Prostate gland (tissue), 2 donors: ENCODE data around the gene ITGBL1. TPM values are rescaled to one million over a fixed set of nuclear protein-coding genes. Genes with fewer than 3 reads are reported as not detected.

Experiments
- DNase-seq: peaks from one replicate; pipeline ENCODE4 v3.0.0-alpha.2; 2019; ENCODE audit warnings: low spot score
- H3K27ac ChIP-seq, 2 donors: fragments of 200-600 bp; sonication (generic); 2 replicates each; pipeline ENCODE4 v1.5.1; 2017 to 2019
- H3K27me3 ChIP-seq: fragments of 200-600 bp; sonication (generic); replicated peaks from 2 replicates; pipeline ENCODE4 v1.5.1; 2019; ENCODE audit not compliant: insufficient read depth
- H3K36me3 ChIP-seq, 2 donors: fragments of 200-600 bp; sonication (generic); 1 replicate in 1 of 2; 2 replicates in 1 of 2; pipeline versions ENCODE4 v1.5.1 to v1.8.1; 2017 to 2019
- H3K4me1 ChIP-seq: fragments of 200-600 bp; sonication (generic); replicated peaks from 2 replicates; pipeline ENCODE4 v1.5.1; 2019
- H3K4me3 ChIP-seq, 2 donors: fragments of 200-600 bp; sonication (generic); 2 replicates each; pipeline ENCODE4 v1.5.1; 2017 to 2019
- H3K9me3 ChIP-seq: fragments of 200-600 bp; sonication (generic); 2 replicates; pipeline ENCODE4 v1.5.1; 2017
- CTCF ChIP-seq, 4 experiments: fragments of 200-600 bp in 2 of 4; fragments of 450-650 bp in 2 of 4; sonication (generic) in 2 of 4; IDR thresholded peaks; 1 replicate in 3 of 4; 2 replicates in 1 of 4; pipeline ENCODE4 v1.5.1; 2016 to 2019; ENCODE audit warnings: antibody characterized with exemption in 4 of 4, mild to moderate bottlenecking in 2 of 4, moderate library complexity in 2 of 4
- POLR2A ChIP-seq: fragments of 450-650 bp; IDR thresholded peaks from one replicate; pipeline ENCODE4 v1.6.1; 2016; ENCODE audit warnings: antibody characterized with exemption, mild to moderate bottlenecking
- POLR2AphosphoS5 ChIP-seq: sonication (generic); formaldehyde crosslinking; IDR thresholded peaks from one replicate; pipeline ENCODE4 v1.6.1; 2017; ENCODE audit warnings: antibody characterized with exemption
- WGBS: methylation state at CpG from one replicate; pipeline ENCODE4 v1.1.5; 2018; 5-methylcytosine and 5-hydroxymethylcytosine counted together
- intact Hi-C: fragments of 100-400 bp; cut with DNase I; formaldehyde crosslinking; loops from one replicate; pipeline ENCODE4 v1.14.2; 2022
- total RNA-seq, 2 donors: library from RNA; depleted of rRNA; stranded (reverse); fragments of >200 nt; gene quantifications; one replicate each; pipeline ENCODE4 v1.1.0, GENCODE V29; 2016

Gene ITGBL1
- total RNA-seq, 2 donors from 2014 or later, result 0.09 to 9.0 TPM

GRCh38 chr13:101747039-101747438 is 294.6 kb downstream of the ITGBL1 start:
- intact Hi-C loops, result no loop called here
- no peak overlapping the region for H3K4me3 ChIP-seq
- no peak overlapping the region for H3K27ac ChIP-seq
- DNase-seq, result no peak
- 77% methylated on average over 1 of the region's 1 CpG for WGBS
- no peaks in the 10 kb centered on the region for H3K36me3 ChIP-seq
- no peak for TF ChIP-seq CTCF (IDR thresholded peaks at IDR 0.05)
- H3K9me3 ChIP-seq, result no peaks in the 10 kb centered on the region
- H3K4me1 ChIP-seq, result no peaks in the 10 kb centered on the region
- no peaks in the 10 kb centered on the region for H3K27me3 ChIP-seq

- Histone ChIP-seq H3K4me1 (no peaks in the 10 kb centered on the region), H3K9me3 (no peaks in the 10 kb centered on the region), H3K36me3 (no peaks in the 10 kb centered on the region), H3K27ac (no peak overlapping the region), H3K4me3 (no peak overlapping the region), H3K27me3 (no peaks in the 10 kb centered on the region)
- DNase-seq, result no peak
- intact Hi-C loops, result no loop called here
- no peak for TF ChIP-seq POLR2A
- no peak for TF ChIP-seq CTCF (IDR thresholded peaks at IDR 0.05)
- no peak for TF ChIP-seq POLR2AphosphoS5
- WGBS, result 70% methylated on average over 1 of the region's 1 CpG
Observed at GRCh38 chr13:101749584-101749983, 297.1 kb downstream of the ITGBL1 start.

GRCh38 chr13:101751488-101751887 is 299.0 kb downstream of the ITGBL1 start:
- Histone ChIP-seq H3K27ac (no peak overlapping the region), H3K9me3 (no peaks in the 10 kb centered on the region), H3K27me3 (no peaks in the 10 kb centered on the region), H3K36me3 (no peaks in the 10 kb centered on the region), H3K4me3 (no peak overlapping the region), H3K4me1 (no peaks in the 10 kb centered on the region)
- TF ChIP-seq POLR2A (no peak), CTCF (IDR thresholded peaks at IDR 0.05) (no peak), POLR2AphosphoS5 (no peak)
- no peak for DNase-seq
- intact Hi-C loops, result no loop called here
- WGBS, result 9% methylated on average over 3 of the region's 3 CpGs

GRCh38 chr13:101752432-101752831 is 300.0 kb downstream of the ITGBL1 start:
- no peak for DNase-seq
- H3K27ac ChIP-seq, result no peak overlapping the region
- intact Hi-C loops, result no loop called here
- TF ChIP-seq POLR2AphosphoS5, result no peak
- no peak for TF ChIP-seq CTCF (IDR thresholded peaks at IDR 0.05)
- no peak for TF ChIP-seq POLR2A
- H3K9me3 ChIP-seq, result no peaks in the 10 kb centered on the region
- H3K4me3 ChIP-seq, result no peak overlapping the region
- WGBS, result 94% methylated on average over 3 of the region's 3 CpGs
- no peaks in the 10 kb centered on the region for H3K36me3 ChIP-seq
- H3K4me1 ChIP-seq, result no peaks in the 10 kb centered on the region
- H3K27me3 ChIP-seq, result no peaks in the 10 kb centered on the region

GRCh38 chr13:101755228-101755887 is 302.9 kb downstream of the ITGBL1 start:
- TF ChIP-seq CTCF (IDR thresholded peaks at IDR 0.05) (no peak), POLR2A (no peak), POLR2AphosphoS5 (no peak)
- Histone ChIP-seq H3K27me3 (no peaks in the 10 kb centered on the region), H3K4me3 (no peak overlapping the region), H3K4me1 (no peaks in the 10 kb centered on the region), H3K9me3 (no peaks in the 10 kb centered on the region), H3K27ac (no peak overlapping the region), H3K36me3 (no peaks in the 10 kb centered on the region)
- intact Hi-C loops, result loop anchor here (5.0 kb wide), 2 partner anchors 238 to 608 kb away; no protein-coding TSS in a partner anchor
- DNase-seq, result no peak
- WGBS, result 60% methylated on average over 6 of the region's 6 CpGs
